Middle frontal gyrus (tissue), 1 donor: Measurements from ENCODE around the gene WNT7A.

Experiments used
- DNase-seq: peaks from one replicate; pipeline ENCODE4 v3.0.0-alpha.2; 2015; ENCODE audit warnings: low spot score; ENCODE audit errors: extremely low spot score

WNT7A gene

GRCh38 chr3:13794322-13794721 is 85.5 kb downstream of the WNT7A start:
- no peak for DNase-seq

- DNase-seq, result no peak
These were observed 86.4 kb downstream of the WNT7A start for GRCh38 chr3:13793451-13793850.

- no peak for DNase-seq
These were observed 87.1 kb downstream of the WNT7A start for GRCh38 chr3:13792512-13793371.

GRCh38 chr3:13792051-13792490 is 87.8 kb downstream of the WNT7A start:
- DNase-seq, result no peak

GRCh38 chr3:13791198-13792050 is 88.4 kb downstream of the WNT7A start:
- no peak for DNase-seq

- no peak for DNase-seq
These were observed 89.3 kb downstream of the WNT7A start for GRCh38 chr3:13790376-13791197.

GRCh38 chr3:13788522-13789424 is 91.1 kb downstream of the WNT7A start:
- no peak for DNase-seq

GRCh38 chr3:13787533-13788132 is 92.2 kb downstream of the WNT7A start:
- no peak for DNase-seq

GRCh38 chr3:13786811-13787210 is 93.1 kb downstream of the WNT7A start:
- no peak for DNase-seq

- DNase-seq, result no peak
These were observed 93.9 kb downstream of the WNT7A start for GRCh38 chr3:13785853-13786436.

GRCh38 chr3:13785351-13785750 is 94.5 kb downstream of the WNT7A start:
- DNase-seq, result no peak

GRCh38 chr3:13783476-13783875 is 96.4 kb downstream of the WNT7A start:
- no peak for DNase-seq

GRCh38 chr3:13782501-13782900 is 97.4 kb downstream of the WNT7A start:
- DNase-seq, result no peak

- DNase-seq, result no peak
These were observed 98.5 kb downstream of the WNT7A start for GRCh38 chr3:13781417-13781816.

GRCh38 chr3:13780432-13781176 is 99.3 kb downstream of the WNT7A start:
- DNase-seq, result no peak

- no peak for DNase-seq
These were observed 103.4 kb downstream of the WNT7A start for GRCh38 chr3:13776253-13777050.

GRCh38 chr3:13772885-13773745 is 106.8 kb downstream of the WNT7A start:
- no peak for DNase-seq
